GM10266 (cell line): Measurements from ENCODE around the gene TTC28.

ENCODE experiments used
- DNase-seq: peaks from one replicate; pipeline ENCODE4 v3.0.0; 2012; ENCODE audit errors: extremely low spot score
- CTCF ChIP-seq: IDR thresholded peaks from 2 replicates; pipeline ENCODE4 v1.5.1; 2012; ENCODE audit warnings: mild to moderate bottlenecking, low read depth; ENCODE audit not compliant: control insufficient read depth, insufficient read depth; ENCODE audit errors: missing control alignments

The TTC28 gene

GRCh38 chr22:27934069-27934468 lies 745.6 kb downstream of the TTC28 start:
- no peak for DNase-seq
- TF ChIP-seq CTCF: no peak

GRCh38 chr22:27933186-27933983 lies 746.3 kb downstream of the TTC28 start:
- TF ChIP-seq CTCF: no peak
- no peak for DNase-seq

- TF ChIP-seq CTCF: no peak
- no peak for DNase-seq
Observed at GRCh38 chr22:27930331-27931060, 749.1 kb downstream of the TTC28 start.
